Measurements from ENCODE around the gene A4GNT.

DNA sequence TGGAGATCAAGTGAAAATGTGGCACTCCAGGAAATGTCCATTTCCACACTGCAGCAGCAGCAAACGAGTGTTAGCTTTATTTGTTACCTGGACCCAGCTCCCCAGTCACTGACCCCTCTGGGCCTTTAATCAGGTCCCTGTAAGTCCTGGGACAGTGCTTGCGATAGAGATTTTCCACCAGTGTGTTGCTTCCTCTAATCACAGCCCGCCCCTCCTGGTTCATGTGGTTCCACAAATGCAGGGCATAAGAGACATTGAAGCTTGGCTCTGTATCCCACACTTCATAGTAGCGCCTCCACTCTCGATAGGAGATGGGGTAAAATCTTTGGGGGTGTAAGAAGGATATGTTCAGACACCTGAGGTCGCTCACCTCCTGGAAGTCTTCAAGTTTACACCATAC is 8.0 kb downstream of the A4GNT start:
- TF ChIP-seq, protein P1, sequence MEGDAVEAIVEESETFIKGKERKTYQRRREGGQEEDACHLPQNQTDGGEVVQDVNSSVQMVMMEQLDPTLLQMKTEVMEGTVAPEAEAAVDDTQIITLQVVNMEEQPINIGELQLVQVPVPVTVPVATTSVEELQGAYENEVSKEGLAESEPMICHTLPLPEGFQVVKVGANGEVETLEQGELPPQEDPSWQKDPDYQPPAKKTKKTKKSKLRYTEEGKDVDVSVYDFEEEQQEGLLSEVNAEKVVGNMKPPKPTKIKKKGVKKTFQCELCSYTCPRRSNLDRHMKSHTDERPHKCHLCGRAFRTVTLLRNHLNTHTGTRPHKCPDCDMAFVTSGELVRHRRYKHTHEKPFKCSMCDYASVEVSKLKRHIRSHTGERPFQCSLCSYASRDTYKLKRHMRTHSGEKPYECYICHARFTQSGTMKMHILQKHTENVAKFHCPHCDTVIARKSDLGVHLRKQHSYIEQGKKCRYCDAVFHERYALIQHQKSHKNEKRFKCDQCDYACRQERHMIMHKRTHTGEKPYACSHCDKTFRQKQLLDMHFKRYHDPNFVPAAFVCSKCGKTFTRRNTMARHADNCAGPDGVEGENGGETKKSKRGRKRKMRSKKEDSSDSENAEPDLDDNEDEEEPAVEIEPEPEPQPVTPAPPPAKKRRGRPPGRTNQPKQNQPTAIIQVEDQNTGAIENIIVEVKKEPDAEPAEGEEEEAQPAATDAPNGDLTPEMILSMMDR (IDR thresholded peaks at IDR 0.05; ENCODE audit: low read depth, low read length) = no peak
- TF ChIP-seq POLR2A (IDR thresholded peaks at IDR 0.05; ENCODE audit: extremely low read depth, insufficient read length) = no peak
- no peak for TF ChIP-seq MYC (IDR thresholded peaks at IDR 0.05; ENCODE audit: low read depth, low read length)
